SK-N-SH (cell line): ENCODE measurements around the gene VPS16. TPM values are rescaled to one million over a fixed set of nuclear protein-coding genes. Genes with fewer than 3 reads are reported as not detected.
A peak's percentile ranks its signal among the peaks of the same experiment; 100 is the strongest.
"Not testable (repeated sequence)": the region's sequence is repeated elsewhere in the genome, so short reads cannot be mapped to it uniquely, and the experiment has no call there.

Experiments used
- CTCF ChIA-PET: fragments of 300-600, 350-600 bp; formaldehyde crosslinking; extraction: SDS; loops from one replicate; lab custom pipeline; 2021; lab: Yijun Ruan, JAX
- POLR2A ChIA-PET: fragments of 350-600 bp; sonication (Branson Sonifier 250); formaldehyde crosslinking; extraction: SDS; loops from one replicate; lab custom pipeline; 2020; ENCODE audit warnings: antibody characterized with exemption, inconsistent platforms; lab: Yijun Ruan, JAX
- DNase-seq: peaks from one replicate; pipeline ENCODE4 v3.0.0; 2012
- H2AFZ ChIP-seq: fragments of 200-600 bp; sonication (generic); 2 replicates; pipeline ENCODE4 v1.8.1; 2016; ENCODE audit warnings: antibody characterized with exemption, mild to moderate bottlenecking, low read depth
- H3F3A ChIP-seq: fragments of 200-600 bp; sonication (generic); replicated peaks from 2 replicates; pipeline ENCODE3; 2016; ENCODE audit warnings: antibody characterized with exemption, mild to moderate bottlenecking; ENCODE audit not compliant: insufficient read depth
- H3K27ac ChIP-seq, 2 experiments: fragments of 200-500 bp in 1 of 2; fragments of 200-600 bp in 1 of 2; sonication (Bioruptor generic) in 1 of 2; sonication (generic), shearing (Covaris generic) in 1 of 2; 2 replicates each; pipeline versions ENCODE4 v1.5.1 to v1.6.1; 2014 to 2016; ENCODE audit warnings: low read depth in 2 of 2, inconsistent platforms in 1 of 2, low read length in 1 of 2, mild to moderate bottlenecking in 1 of 2, mixed read lengths in 1 of 2
- H3K27me3 ChIP-seq: fragments of 200-600 bp; sonication (generic), shearing (Covaris generic); 2 replicates; pipeline ENCODE4 v1.6.1; 2016; ENCODE audit warnings: mixed run types; ENCODE audit not compliant: insufficient read depth
- H3K36me3 ChIP-seq, 2 experiments: fragments of 200-500 bp in 1 of 2; fragments of 200-600 bp in 1 of 2; sonication (Bioruptor generic) in 1 of 2; sonication (generic) in 1 of 2; replicated peaks in 1 of 2; 2 replicates each; pipeline versions ENCODE3 to v1.5.1; 2014 to 2016; ENCODE audit warnings: low read length in 1 of 2, mild to moderate bottlenecking in 1 of 2; ENCODE audit not compliant: insufficient read depth in 2 of 2, control insufficient read depth in 1 of 2
- H3K4me1 ChIP-seq, 2 experiments: fragments of 200-500 bp in 1 of 2; fragments of 200-600 bp in 1 of 2; sonication (Bioruptor generic) in 1 of 2; sonication (generic), shearing (Covaris generic) in 1 of 2; 2 replicates each; pipeline versions ENCODE4 v1.5.1 to v1.6.1; 2014 to 2016; ENCODE audit warnings: low read depth in 1 of 2, low read length in 1 of 2, mixed run types in 1 of 2; ENCODE audit not compliant: insufficient read depth in 2 of 2, control insufficient read depth in 1 of 2
- H3K4me2 ChIP-seq: fragments of 200-600 bp; sonication (generic), shearing (Covaris generic); 2 replicates; pipeline ENCODE4 v1.6.1; 2017; ENCODE audit warnings: mixed run types
- H3K4me3 ChIP-seq, 2 experiments: fragments of 200-500 bp in 1 of 2; fragments of 200-600 bp in 1 of 2; sonication (Bioruptor generic) in 1 of 2; sonication (generic), shearing (Covaris generic) in 1 of 2; 2 replicates each; pipeline versions ENCODE4 v1.5.1 to v1.8.1; 2014 to 2016; ENCODE audit warnings: low read depth in 2 of 2, inconsistent platforms in 1 of 2, low read length in 1 of 2, mild to moderate bottlenecking in 1 of 2, mixed read lengths in 1 of 2, moderate library complexity in 1 of 2
- H3K79me2 ChIP-seq: fragments of 200-600 bp; sonication (generic); 2 replicates; pipeline ENCODE4 v1.8.1; 2017; ENCODE audit warnings: mild to moderate bottlenecking; ENCODE audit not compliant: insufficient read depth
- H3K9ac ChIP-seq: fragments of 200-600 bp; sonication (generic); 2 replicates; pipeline ENCODE4 v1.6.1; 2017; ENCODE audit warnings: mixed run types
- H3K9me2 ChIP-seq: fragments of 200-600 bp; sonication (generic); 2 replicates; pipeline ENCODE4 v1.6.1; 2017; ENCODE audit warnings: mixed run types
- H3K9me3 ChIP-seq: fragments of 200-600 bp; sonication (generic); 2 replicates; pipeline ENCODE4 v1.6.1; 2017; ENCODE audit warnings: mixed run types, mild to moderate bottlenecking, moderate library complexity
- H4K20me1 ChIP-seq: fragments of 200-600 bp; sonication (generic); 2 replicates; pipeline ENCODE4 v1.6.1; 2017; ENCODE audit warnings: mild to moderate bottlenecking, mixed run types; ENCODE audit not compliant: insufficient read depth
- EZH2phosphoT487 ChIP-seq: fragments of 200-600 bp; sonication (generic); IDR thresholded peaks from 2 replicates; pipeline ENCODE4 v1.6.1; 2017; ENCODE audit warnings: low read depth, mixed run types, mild to moderate bottlenecking, antibody characterized with exemption, moderate library complexity, borderline replicate concordance
- FOSL2 ChIP-seq: IDR thresholded peaks from 2 replicates; pipeline ENCODE4 v1.4.0; 2012; ENCODE audit warnings: low read depth, mild to moderate bottlenecking, moderate library complexity, borderline replicate concordance
- FOXM1 ChIP-seq: IDR thresholded peaks from 2 replicates; pipeline ENCODE4 v1.4.0; 2012; ENCODE audit warnings: low read depth, mild to moderate bottlenecking
- GATA2 ChIP-seq: sonication (generic); formaldehyde crosslinking; IDR thresholded peaks from 2 replicates; pipeline ENCODE4 v1.5.0; 2020; ENCODE audit warnings: mild to moderate bottlenecking, missing genetic modification reagents
- NRF1 ChIP-seq: IDR thresholded peaks from 2 replicates; pipeline ENCODE4 v1.6.1; 2012; ENCODE audit warnings: low read depth, mild to moderate bottlenecking, low read length
- RCOR1 ChIP-seq: fragments of 150-350 bp; IDR thresholded peaks from 2 replicates; pipeline ENCODE4 v1.6.1; 2017; ENCODE audit warnings: antibody characterized with exemption, low read length
- RXRA ChIP-seq: IDR thresholded peaks from 2 replicates; pipeline ENCODE4 v1.4.0; 2012; ENCODE audit warnings: low read depth, mild to moderate bottlenecking, borderline replicate concordance
- SIN3A ChIP-seq: IDR thresholded peaks from 2 replicates; pipeline ENCODE4 v1.6.1; 2012; ENCODE audit warnings: low read depth, mild to moderate bottlenecking, low read length, moderate library complexity, borderline replicate concordance
- SMC3 ChIP-seq: IDR thresholded peaks from 2 replicates; pipeline ENCODE4 v1.6.1; 2012; ENCODE audit warnings: low read depth, low read length, improper control_type of control experiment
- TCF12 ChIP-seq: IDR thresholded peaks from 2 replicates; pipeline ENCODE4 v1.4.0; 2012
- USF2 ChIP-seq: fragments of 150-350 bp; IDR thresholded peaks from 2 replicates; pipeline ENCODE4 v1.6.1; 2017; ENCODE audit warnings: antibody characterized with exemption, low read length, low read depth, borderline replicate concordance
- WGBS: methylation state at CpG from one replicate; pipeline ENCODE4 v1.1.6; 2017; ENCODE audit warnings: low lambda C conversion rate; 5-methylcytosine and 5-hydroxymethylcytosine counted together
- polyA plus RNA-seq, 3 experiments: library from polyadenylated mRNA; depleted of rRNA; stranded (reverse); fragments of >200 nt; gene quantifications; 2 replicates each; pipeline ENCODE4 v1.2.3, GENCODE V29; 2012
- TF ChIP-seq, protein P1 (sequence below): fragments of 200-600 bp; sonication (generic); IDR thresholded peaks from 2 replicates; pipeline ENCODE4 v1.6.1; 2017; ENCODE audit warnings: antibody characterized with exemption, mild to moderate bottlenecking, moderate library complexity
- TF ChIP-seq, protein P2 (sequence below): fragments of 150-350 bp; IDR thresholded peaks from 2 replicates; pipeline ENCODE4 v1.6.1; 2016; ENCODE audit warnings: mild to moderate bottlenecking, low read depth, low read length
- TF ChIP-seq, protein P3 (sequence below): IDR thresholded peaks from 2 replicates; pipeline ENCODE4 v1.4.0; 2012; ENCODE audit warnings: low read depth, borderline replicate concordance
- TF ChIP-seq, protein P4 (sequence below): IDR thresholded peaks from 2 replicates; pipeline ENCODE4; 2012

Gene VPS16
- polyA plus RNA-seq, 1 of the 3 experiments (the other 2 are of a cell fraction) = 62.0 TPM

GRCh38 chr20:2829376-2829775, 11.2 kb upstream of the VPS16 start:
- Histone ChIP-seq H3K9me3 (no peaks in the 10 kb centered on the region), H3F3A (peaks cover 15% of the 10 kb centered on the region), H3K9me2 (no peaks in the 10 kb centered on the region), H4K20me1 (no peaks in the 10 kb centered on the region), H3K27me3 (no peaks in the 10 kb centered on the region), H3K9ac (no peak overlapping the region), H3K79me2 (no peaks in the 10 kb centered on the region), H2AFZ (no peak overlapping the region), H3K36me3 (no peaks in the 10 kb centered on the region), H3K27ac (no peak overlapping the region), H3K4me1 (peaks cover 0 to 6% of the 10 kb centered on the region in 2 experiments; a peak in 1 of 4 replicates), H3K4me2 (no peak overlapping the region)
- DNase-seq = no peak
- ChIA-PET CTCF (no interaction called here), POLR2A (no interaction called here)
- 49% methylated on average over 6 of the region's 6 CpGs for WGBS
- TF ChIP-seq RCOR1 (no peak), RXRA (no peak), TCF12 (no peak), GATA2 (CRISPR knock-in tag) (no peak), FOXM1 (no peak), NRF1 (no peak), SMC3 (no peak)
- TF ChIP-seq, protein P1, sequence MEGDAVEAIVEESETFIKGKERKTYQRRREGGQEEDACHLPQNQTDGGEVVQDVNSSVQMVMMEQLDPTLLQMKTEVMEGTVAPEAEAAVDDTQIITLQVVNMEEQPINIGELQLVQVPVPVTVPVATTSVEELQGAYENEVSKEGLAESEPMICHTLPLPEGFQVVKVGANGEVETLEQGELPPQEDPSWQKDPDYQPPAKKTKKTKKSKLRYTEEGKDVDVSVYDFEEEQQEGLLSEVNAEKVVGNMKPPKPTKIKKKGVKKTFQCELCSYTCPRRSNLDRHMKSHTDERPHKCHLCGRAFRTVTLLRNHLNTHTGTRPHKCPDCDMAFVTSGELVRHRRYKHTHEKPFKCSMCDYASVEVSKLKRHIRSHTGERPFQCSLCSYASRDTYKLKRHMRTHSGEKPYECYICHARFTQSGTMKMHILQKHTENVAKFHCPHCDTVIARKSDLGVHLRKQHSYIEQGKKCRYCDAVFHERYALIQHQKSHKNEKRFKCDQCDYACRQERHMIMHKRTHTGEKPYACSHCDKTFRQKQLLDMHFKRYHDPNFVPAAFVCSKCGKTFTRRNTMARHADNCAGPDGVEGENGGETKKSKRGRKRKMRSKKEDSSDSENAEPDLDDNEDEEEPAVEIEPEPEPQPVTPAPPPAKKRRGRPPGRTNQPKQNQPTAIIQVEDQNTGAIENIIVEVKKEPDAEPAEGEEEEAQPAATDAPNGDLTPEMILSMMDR = no peak
- TF ChIP-seq, all 33 proteins: peak for 0
- no peak overlapping the region for H3K4me3 ChIP-seq

DNA sequence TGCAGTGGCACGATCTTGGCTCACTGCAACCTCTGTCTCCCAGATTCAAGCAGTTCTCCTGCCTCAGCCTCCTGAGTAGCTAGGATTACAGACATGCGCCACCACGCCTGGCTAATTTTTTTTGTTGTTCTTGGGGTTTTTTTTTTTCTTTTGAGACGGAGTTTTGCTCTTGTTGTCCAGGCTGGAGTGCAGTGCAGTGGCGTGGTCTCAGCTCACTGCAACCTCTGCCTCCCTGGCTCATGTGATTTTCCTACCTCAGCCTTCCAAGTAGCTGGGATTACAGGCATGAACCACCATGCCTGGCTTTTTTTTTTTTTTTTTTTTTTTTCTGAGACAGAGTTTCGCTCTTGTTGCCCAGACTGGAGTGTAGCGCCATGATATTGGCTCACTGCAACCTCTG, 9.3 kb upstream of the VPS16 start:
- POLR2A ChIA-PET = interaction anchor here (1.5 kb wide), 1 partner anchor 10 kb away, joined by 3 read pairs; the partner anchor contains the start of genes PCED1A and VPS16
- H2AFZ ChIP-seq, H3K27me3 ChIP-seq, H3K4me2 ChIP-seq, H3K9ac ChIP-seq, H3K9me2 ChIP-seq, CTCF ChIA-PET, H3K4me3 ChIP-seq, H3K9me3 ChIP-seq, H4K20me1 ChIP-seq, DNase-seq, H3K79me2 ChIP-seq, H3K36me3 ChIP-seq, H3K4me1 ChIP-seq: not testable (repeated sequence)
- WGBS = 80% methylated on average over 7 of the region's 7 CpGs
- Histone ChIP-seq H3F3A (peaks cover 15% of the 10 kb centered on the region), H3K27ac (peak overlapping the region in 1 of 2 experiments; percentile 87; a peak in 2 of 4 replicates)

- H3K9me2 ChIP-seq = no peaks in the 10 kb centered on the region
- H3K36me3 ChIP-seq = peaks cover 0 to 20% of the 10 kb centered on the region in 2 experiments
- no peak for DNase-seq
- no peak overlapping the region for H3K9ac ChIP-seq
- no peak overlapping the region for H3K27ac ChIP-seq
- no peaks in the 10 kb centered on the region for H3K9me3 ChIP-seq
- H4K20me1 ChIP-seq = no peaks in the 10 kb centered on the region
- POLR2A ChIA-PET = no interaction called here
- no peak overlapping the region for H3K4me3 ChIP-seq
- no peaks in the 10 kb centered on the region for H3K27me3 ChIP-seq
- H3K79me2 ChIP-seq = no peaks in the 10 kb centered on the region
- WGBS = 100% methylated on average over 1 of the region's 1 CpG
- no peak overlapping the region for H2AFZ ChIP-seq
- H3K4me2 ChIP-seq = no peak overlapping the region
- CTCF ChIA-PET = no interaction called here
- H3K4me1 ChIP-seq = peaks cover 4 to 6% of the 10 kb centered on the region in 2 experiments; a peak in 2 of 4 replicates
- peaks cover 15% of the 10 kb centered on the region for H3F3A ChIP-seq
- TF ChIP-seq, protein P2, sequence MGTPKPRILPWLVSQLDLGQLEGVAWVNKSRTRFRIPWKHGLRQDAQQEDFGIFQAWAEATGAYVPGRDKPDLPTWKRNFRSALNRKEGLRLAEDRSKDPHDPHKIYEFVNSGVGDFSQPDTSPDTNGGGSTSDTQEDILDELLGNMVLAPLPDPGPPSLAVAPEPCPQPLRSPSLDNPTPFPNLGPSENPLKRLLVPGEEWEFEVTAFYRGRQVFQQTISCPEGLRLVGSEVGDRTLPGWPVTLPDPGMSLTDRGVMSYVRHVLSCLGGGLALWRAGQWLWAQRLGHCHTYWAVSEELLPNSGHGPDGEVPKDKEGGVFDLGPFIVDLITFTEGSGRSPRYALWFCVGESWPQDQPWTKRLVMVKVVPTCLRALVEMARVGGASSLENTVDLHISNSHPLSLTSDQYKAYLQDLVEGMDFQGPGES = no peak
- no peak for TF ChIP-seq SMC3
- TF ChIP-seq, protein P3, sequence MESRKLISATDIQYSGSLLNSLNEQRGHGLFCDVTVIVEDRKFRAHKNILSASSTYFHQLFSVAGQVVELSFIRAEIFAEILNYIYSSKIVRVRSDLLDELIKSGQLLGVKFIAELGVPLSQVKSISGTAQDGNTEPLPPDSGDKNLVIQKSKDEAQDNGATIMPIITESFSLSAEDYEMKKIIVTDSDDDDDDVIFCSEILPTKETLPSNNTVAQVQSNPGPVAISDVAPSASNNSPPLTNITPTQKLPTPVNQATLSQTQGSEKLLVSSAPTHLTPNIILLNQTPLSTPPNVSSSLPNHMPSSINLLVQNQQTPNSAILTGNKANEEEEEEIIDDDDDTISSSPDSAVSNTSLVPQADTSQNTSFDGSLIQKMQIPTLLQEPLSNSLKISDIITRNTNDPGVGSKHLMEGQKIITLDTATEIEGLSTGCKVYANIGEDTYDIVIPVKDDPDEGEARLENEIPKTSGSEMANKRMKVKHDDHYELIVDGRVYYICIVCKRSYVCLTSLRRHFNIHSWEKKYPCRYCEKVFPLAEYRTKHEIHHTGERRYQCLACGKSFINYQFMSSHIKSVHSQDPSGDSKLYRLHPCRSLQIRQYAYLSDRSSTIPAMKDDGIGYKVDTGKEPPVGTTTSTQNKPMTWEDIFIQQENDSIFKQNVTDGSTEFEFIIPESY = no peak
- no peak for TF ChIP-seq FOSL2
- no peak for TF ChIP-seq USF2
- TF ChIP-seq RXRA = no peak
- TF ChIP-seq, protein P4, sequence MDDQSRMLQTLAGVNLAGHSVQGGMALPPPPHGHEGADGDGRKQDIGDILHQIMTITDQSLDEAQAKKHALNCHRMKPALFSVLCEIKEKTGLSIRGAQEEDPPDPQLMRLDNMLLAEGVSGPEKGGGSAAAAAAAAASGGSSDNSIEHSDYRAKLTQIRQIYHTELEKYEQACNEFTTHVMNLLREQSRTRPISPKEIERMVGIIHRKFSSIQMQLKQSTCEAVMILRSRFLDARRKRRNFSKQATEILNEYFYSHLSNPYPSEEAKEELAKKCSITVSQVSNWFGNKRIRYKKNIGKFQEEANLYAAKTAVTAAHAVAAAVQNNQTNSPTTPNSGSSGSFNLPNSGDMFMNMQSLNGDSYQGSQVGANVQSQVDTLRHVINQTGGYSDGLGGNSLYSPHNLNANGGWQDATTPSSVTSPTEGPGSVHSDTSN = no peak
- no peak for TF ChIP-seq EZH2phosphoT487
- no peak for TF ChIP-seq SIN3A
- no peak for TF ChIP-seq GATA2 (CRISPR knock-in tag)
These were observed 6.8 kb upstream of the VPS16 start for GRCh38 chr20:2833761-2834160.
